Type B pancreatic cell (in vitro differentiated cells): ENCODE results near the gene RRP15. TPM values are rescaled to one million over a fixed set of nuclear protein-coding genes. Genes with fewer than 3 reads are reported as not detected.

Source experiments
- DNase-seq: peaks from one replicate; pipeline ENCODE4 v3.0.0; 2021; ENCODE audit warnings: mixed read lengths; ENCODE audit not compliant: unreplicated experiment; ENCODE audit errors: extremely low spot score
- H3K27ac Mint-ChIP-seq: 2 replicates; pipeline ENCODE4 v1.8.0; 2021; ENCODE audit warnings: mild to moderate bottlenecking, mixed read lengths
- H3K27me3 Mint-ChIP-seq: 2 replicates; pipeline ENCODE4 v1.8.0; 2021; ENCODE audit warnings: mixed read lengths
- H3K36me3 Mint-ChIP-seq: 2 replicates; pipeline ENCODE4 v1.8.0; 2021; ENCODE audit warnings: mixed read lengths
- H3K4me1 Mint-ChIP-seq: one replicate; pipeline ENCODE4 v1.8.0; 2021; ENCODE audit warnings: mixed read lengths; ENCODE audit not compliant: unreplicated experiment
- H3K4me3 Mint-ChIP-seq: 2 replicates; pipeline ENCODE4 v1.8.0; 2021; ENCODE audit warnings: mild to moderate bottlenecking, mixed read lengths
- H3K9me3 Mint-ChIP-seq: 2 replicates; pipeline ENCODE4 v1.8.0; 2021; ENCODE audit warnings: mixed read lengths
- total RNA-seq: library from RNA; stranded (reverse); gene quantifications from 2 replicates; pipeline ENCODE4 v1.2.1, GENCODE V29; 2021; ENCODE audit warnings: low replicate concordance
- TF ChIP-seq, protein P1 (sequence below): fragments of 200-600 bp; sonication (generic); conservative IDR thresholded peaks from 2 replicates; pipeline ENCODE4 v1.5.0; 2021; ENCODE audit warnings: antibody characterized with exemption, mild to moderate bottlenecking

Gene RRP15
- total RNA-seq, 1 donor from 2014 or later = 22.9 TPM

DNA sequence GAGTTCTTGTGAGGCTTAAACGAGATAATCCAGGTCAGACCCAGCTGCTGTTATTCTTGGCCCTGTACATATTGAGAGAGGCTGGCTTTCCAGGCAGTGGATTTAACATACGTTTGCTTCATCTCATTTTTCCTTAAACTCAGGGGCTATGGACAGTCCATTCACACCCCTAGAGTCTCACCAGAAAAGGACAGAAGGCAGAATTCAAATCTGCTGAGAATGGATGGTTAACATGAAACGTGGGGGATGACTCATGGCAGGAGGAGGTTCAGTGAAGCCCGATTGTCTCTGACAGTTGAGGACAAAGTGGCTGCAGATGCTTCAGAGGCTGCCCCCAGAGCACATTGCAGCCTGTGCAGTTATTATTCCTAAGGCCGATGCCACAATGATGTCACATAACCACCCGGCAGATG is 99.5 kb downstream of the RRP15 start:
- Mint-ChIP-seq H3K27ac (no peak overlapping the region), H3K9me3 (no peaks in the 10 kb centered on the region), H3K4me1 (peaks cover 38% of the 10 kb centered on the region), H3K4me3 (no peak overlapping the region), H3K27me3 (no peaks in the 10 kb centered on the region), H3K36me3 (peaks cover 25% of the 10 kb centered on the region)
- no peak for DNase-seq
- TF ChIP-seq, protein P1, sequence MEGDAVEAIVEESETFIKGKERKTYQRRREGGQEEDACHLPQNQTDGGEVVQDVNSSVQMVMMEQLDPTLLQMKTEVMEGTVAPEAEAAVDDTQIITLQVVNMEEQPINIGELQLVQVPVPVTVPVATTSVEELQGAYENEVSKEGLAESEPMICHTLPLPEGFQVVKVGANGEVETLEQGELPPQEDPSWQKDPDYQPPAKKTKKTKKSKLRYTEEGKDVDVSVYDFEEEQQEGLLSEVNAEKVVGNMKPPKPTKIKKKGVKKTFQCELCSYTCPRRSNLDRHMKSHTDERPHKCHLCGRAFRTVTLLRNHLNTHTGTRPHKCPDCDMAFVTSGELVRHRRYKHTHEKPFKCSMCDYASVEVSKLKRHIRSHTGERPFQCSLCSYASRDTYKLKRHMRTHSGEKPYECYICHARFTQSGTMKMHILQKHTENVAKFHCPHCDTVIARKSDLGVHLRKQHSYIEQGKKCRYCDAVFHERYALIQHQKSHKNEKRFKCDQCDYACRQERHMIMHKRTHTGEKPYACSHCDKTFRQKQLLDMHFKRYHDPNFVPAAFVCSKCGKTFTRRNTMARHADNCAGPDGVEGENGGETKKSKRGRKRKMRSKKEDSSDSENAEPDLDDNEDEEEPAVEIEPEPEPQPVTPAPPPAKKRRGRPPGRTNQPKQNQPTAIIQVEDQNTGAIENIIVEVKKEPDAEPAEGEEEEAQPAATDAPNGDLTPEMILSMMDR = no peak

Other genes starting within 250 kb of the RRP15 start
- gene TGFB2, start 60.0 kb downstream of the RRP15 start, total RNA-seq = 18.4 and 207 TPM in 2 replicates